Embryonic facial prominence (tissue), 1 donor: ENCODE results near the gene CDC42BPA.

ENCODE experiments used
- DNase-seq: peaks from one replicate; pipeline ENCODE4 v3.0.0-alpha.2; 2016; ENCODE audit errors: extremely low spot score

The CDC42BPA gene

GRCh38 chr1:226991920-226992319, 326.4 kb downstream of the CDC42BPA start:
- no peak for DNase-seq

- no peak for DNase-seq
Measured at GRCh38 chr1:226990133-226990716, 328.1 kb downstream of the CDC42BPA start.

- DNase-seq: no peak
Measured at GRCh38 chr1:226989085-226989920, 329.0 kb downstream of the CDC42BPA start.

GRCh38 chr1:226988334-226988666, 330.0 kb downstream of the CDC42BPA start:
- no peak for DNase-seq

GRCh38 chr1:226987623-226988333, 330.5 kb downstream of the CDC42BPA start:
- DNase-seq: no peak

GRCh38 chr1:226987179-226987536, 331.1 kb downstream of the CDC42BPA start:
- no peak for DNase-seq

GRCh38 chr1:226986496-226987178, 331.7 kb downstream of the CDC42BPA start:
- no peak for DNase-seq

- no peak for DNase-seq
Measured at GRCh38 chr1:226985839-226986463, 332.3 kb downstream of the CDC42BPA start.

- DNase-seq: no peak
Measured at GRCh38 chr1:226985239-226985838, 333.0 kb downstream of the CDC42BPA start.

GRCh38 chr1:226984521-226985238, 333.6 kb downstream of the CDC42BPA start:
- DNase-seq: no peak

GRCh38 chr1:226983992-226984364, 334.3 kb downstream of the CDC42BPA start:
- no peak for DNase-seq

- no peak for DNase-seq
Measured at GRCh38 chr1:226983247-226983991, 334.9 kb downstream of the CDC42BPA start.

GRCh38 chr1:226982451-226983177, 335.7 kb downstream of the CDC42BPA start:
- no peak for DNase-seq

- DNase-seq: no peak
Measured at GRCh38 chr1:226981838-226982237, 336.5 kb downstream of the CDC42BPA start.

GRCh38 chr1:226981386-226981817, 336.9 kb downstream of the CDC42BPA start:
- no peak for DNase-seq

GRCh38 chr1:226980565-226981385, 337.5 kb downstream of the CDC42BPA start:
- no peak for DNase-seq

GRCh38 chr1:226980122-226980560, 338.2 kb downstream of the CDC42BPA start:
- DNase-seq: no peak

- DNase-seq: no peak
Measured at GRCh38 chr1:226979517-226980121, 338.7 kb downstream of the CDC42BPA start.
